Calu3 (cell line): ENCODE measurements around the gene ADAMTS18. TPM values are rescaled to one million over a fixed set of nuclear protein-coding genes. Genes with fewer than 3 reads are reported as not detected.

Source experiments
- BruUV-seq: library from RNA; stranded (reverse); fragments of 400-500 nt; replicated peaks from 2 replicates; lab custom pipeline; 2021; lab: Mats Ljungman, UMichigan
- CTCF ChIA-PET: fragments of 300-600 bp; sonication (Branson Sonifier 250); formaldehyde crosslinking; loops from one replicate; lab custom pipeline; 2022; ENCODE audit warnings: antibody characterized with exemption; lab: Charles Lee
- DNase-seq: peaks from one replicate; pipeline ENCODE4 v3.0.0; 2022
- H3K27ac Mint-ChIP-seq: one replicate; pipeline ENCODE4 v1.8.0; 2022; ENCODE audit warnings: mixed read lengths; ENCODE audit not compliant: unreplicated experiment
- H3K27me3 Mint-ChIP-seq: one replicate; pipeline ENCODE4 v1.8.0; 2022; ENCODE audit warnings: mixed read lengths; ENCODE audit not compliant: unreplicated experiment
- H3K36me3 Mint-ChIP-seq: one replicate; pipeline ENCODE4 v1.8.0; 2022; ENCODE audit warnings: mild to moderate bottlenecking, moderate library complexity, mixed read lengths; ENCODE audit not compliant: insufficient read depth, unreplicated experiment
- H3K4me1 Mint-ChIP-seq: one replicate; pipeline ENCODE4 v1.8.0; 2022; ENCODE audit warnings: mild to moderate bottlenecking, low read depth, mixed read lengths; ENCODE audit not compliant: unreplicated experiment
- H3K4me3 Mint-ChIP-seq: one replicate; pipeline ENCODE4 v1.8.0; 2022; ENCODE audit warnings: mild to moderate bottlenecking, low read depth, moderate library complexity, mixed read lengths; ENCODE audit not compliant: unreplicated experiment
- H3K9me3 Mint-ChIP-seq: one replicate; pipeline ENCODE4 v1.8.0; 2022; ENCODE audit warnings: low read depth, mixed read lengths; ENCODE audit not compliant: unreplicated experiment
- intact Hi-C: fragments of 100-400 bp; cut with micrococcal nuclease; formaldehyde crosslinking; loops from one replicate; pipeline ENCODE4 v1.10.0; 2022; ENCODE audit not compliant: unreplicated experiment
- total RNA-seq: library from RNA; stranded (reverse); gene quantifications from 2 replicates; pipeline ENCODE4 v1.2.3, GENCODE V29; 2022
- TF ChIP-seq, protein P1 (sequence below): fragments of 200-600 bp; IDR thresholded peaks from one replicate; pipeline ENCODE4 v1.8.0; 2022; ENCODE audit warnings: antibody characterized with exemption; ENCODE audit not compliant: unreplicated experiment

The ADAMTS18 gene
- total RNA-seq, 1 experiment from 2014 or later, result not detected

DNA sequence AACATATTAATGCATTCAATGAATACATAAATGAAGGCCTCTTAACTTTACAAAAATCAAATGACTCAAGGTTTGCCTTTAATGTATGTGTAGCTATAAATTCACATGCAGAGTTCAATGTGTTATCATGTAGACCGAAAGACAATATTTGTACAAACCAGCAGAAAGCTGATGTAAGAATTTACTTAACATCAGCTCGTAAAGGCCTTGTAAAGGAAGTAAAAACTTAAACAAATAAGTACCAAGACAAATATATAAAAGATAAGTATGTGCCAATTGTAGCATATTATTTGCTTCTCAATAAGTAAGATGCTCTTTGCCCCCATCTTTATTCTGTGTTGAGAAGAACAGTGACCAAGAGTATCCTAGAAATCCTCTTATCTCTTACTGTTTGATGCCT, 130.0 kb downstream of the ADAMTS18 start:
- no peak for DNase-seq
- TF ChIP-seq, protein P1, sequence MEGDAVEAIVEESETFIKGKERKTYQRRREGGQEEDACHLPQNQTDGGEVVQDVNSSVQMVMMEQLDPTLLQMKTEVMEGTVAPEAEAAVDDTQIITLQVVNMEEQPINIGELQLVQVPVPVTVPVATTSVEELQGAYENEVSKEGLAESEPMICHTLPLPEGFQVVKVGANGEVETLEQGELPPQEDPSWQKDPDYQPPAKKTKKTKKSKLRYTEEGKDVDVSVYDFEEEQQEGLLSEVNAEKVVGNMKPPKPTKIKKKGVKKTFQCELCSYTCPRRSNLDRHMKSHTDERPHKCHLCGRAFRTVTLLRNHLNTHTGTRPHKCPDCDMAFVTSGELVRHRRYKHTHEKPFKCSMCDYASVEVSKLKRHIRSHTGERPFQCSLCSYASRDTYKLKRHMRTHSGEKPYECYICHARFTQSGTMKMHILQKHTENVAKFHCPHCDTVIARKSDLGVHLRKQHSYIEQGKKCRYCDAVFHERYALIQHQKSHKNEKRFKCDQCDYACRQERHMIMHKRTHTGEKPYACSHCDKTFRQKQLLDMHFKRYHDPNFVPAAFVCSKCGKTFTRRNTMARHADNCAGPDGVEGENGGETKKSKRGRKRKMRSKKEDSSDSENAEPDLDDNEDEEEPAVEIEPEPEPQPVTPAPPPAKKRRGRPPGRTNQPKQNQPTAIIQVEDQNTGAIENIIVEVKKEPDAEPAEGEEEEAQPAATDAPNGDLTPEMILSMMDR, result no peak
- Mint-ChIP-seq H3K27me3 (no peaks in the 10 kb centered on the region), H3K9me3 (no peaks in the 10 kb centered on the region), H3K4me1 (peaks cover 42% of the 10 kb centered on the region), H3K27ac (no peak overlapping the region), H3K4me3 (no peak overlapping the region), H3K36me3 (no peaks in the 10 kb centered on the region)
- CTCF ChIA-PET, result interaction anchor here (0.7 kb wide), 1 partner anchor 79 kb away, joined by 3 read pairs; no protein-coding TSS in a partner anchor
- intact Hi-C loops, result loop anchor here (5.0 kb wide), 1 partner anchor 68 kb away; no protein-coding TSS in a partner anchor
- BruUV-seq, result no TSS peak

GRCh38 chr16:77304134-77304533, 130.7 kb downstream of the ADAMTS18 start:
- Mint-ChIP-seq H3K9me3 (no peaks in the 10 kb centered on the region), H3K4me3 (no peak overlapping the region), H3K4me1 (peaks cover 44% of the 10 kb centered on the region), H3K27me3 (no peaks in the 10 kb centered on the region), H3K36me3 (no peaks in the 10 kb centered on the region), H3K27ac (no peak overlapping the region)
- TF ChIP-seq, protein P1, result no peak
- CTCF ChIA-PET, result no interaction called here
- intact Hi-C loops, result no loop called here
- DNase-seq, result no peak
- BruUV-seq, result no TSS peak

DNA sequence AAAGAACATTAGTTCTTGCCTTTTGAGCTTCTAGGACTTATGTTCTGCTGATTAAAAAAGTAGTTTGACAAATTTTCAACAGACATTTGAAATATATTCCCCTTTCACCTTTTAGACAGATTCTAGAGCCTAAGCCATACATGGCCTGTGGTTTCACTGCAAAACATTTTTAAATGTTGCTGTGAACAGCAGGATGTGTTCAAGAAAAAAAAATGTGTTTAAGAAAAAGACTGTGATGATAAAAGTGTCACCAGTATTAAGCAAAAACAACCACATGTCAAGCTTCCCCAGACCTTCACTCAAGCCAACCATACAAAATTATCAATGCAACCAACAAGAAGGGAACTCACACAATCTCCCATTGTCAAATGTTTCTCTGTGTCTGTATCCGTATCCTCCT, 132.2 kb downstream of the ADAMTS18 start:
- Mint-ChIP-seq H3K4me1 (peaks cover 43% of the 10 kb centered on the region), H3K27me3 (no peaks in the 10 kb centered on the region), H3K9me3 (no peaks in the 10 kb centered on the region), H3K27ac (no peak overlapping the region), H3K36me3 (no peaks in the 10 kb centered on the region), H3K4me3 (no peak overlapping the region)
- no peak for DNase-seq
- CTCF ChIA-PET, result no interaction called here
- BruUV-seq, result no TSS peak
- intact Hi-C loops, result no loop called here
- TF ChIP-seq, protein P1, result no peak

DNA sequence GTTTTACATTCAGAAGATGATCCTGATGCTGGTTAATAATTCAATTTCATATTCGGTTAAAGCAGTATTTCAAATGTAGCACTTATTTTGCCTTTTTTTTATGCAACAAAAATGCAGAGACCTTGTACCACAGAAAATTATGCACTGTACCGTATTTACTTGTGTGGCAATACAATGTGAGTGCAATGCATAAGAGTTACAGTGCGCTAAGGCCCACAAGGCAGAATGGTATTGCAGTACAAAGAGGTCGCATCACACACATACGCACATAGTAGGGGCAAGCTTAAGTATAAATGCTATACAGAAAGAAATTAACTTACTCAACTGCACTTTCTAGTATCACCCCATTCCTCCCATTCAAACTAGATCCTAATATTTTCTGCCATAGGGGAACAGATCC, 132.6 kb downstream of the ADAMTS18 start:
- Mint-ChIP-seq H3K36me3 (no peaks in the 10 kb centered on the region), H3K27me3 (no peaks in the 10 kb centered on the region), H3K9me3 (no peaks in the 10 kb centered on the region), H3K4me1 (peaks cover 39% of the 10 kb centered on the region), H3K4me3 (no peak overlapping the region), H3K27ac (no peak overlapping the region)
- TF ChIP-seq, protein P1, result no peak
- intact Hi-C loops, result no loop called here
- BruUV-seq, result no TSS peak
- no peak for DNase-seq
- CTCF ChIA-PET, result no interaction called here
